GM23338 (cell line): ENCODE measurements around the gene TSR1. TPM values are rescaled to one million over a fixed set of nuclear protein-coding genes. Genes with fewer than 3 reads are reported as not detected.

ENCODE experiments used
- ATAC-seq: fragments of 200-7000 bp; cut with Tn5 transposase; 3 replicates; pipeline ENCODE4 v1.9.1; 2020
- DNase-seq: peaks from one replicate; pipeline ENCODE4 v3.0.0-alpha.2; 2015; ENCODE audit warnings: low spot score
- H2AFZ ChIP-seq: fragments of 200-600 bp; sonication (generic); 2 replicates; pipeline ENCODE4 v1.8.0; 2016; ENCODE audit warnings: antibody characterized with exemption, mild to moderate bottlenecking, moderate library complexity
- H3F3A ChIP-seq: fragments of 200-600 bp; sonication (generic); replicated peaks from 2 replicates; pipeline ENCODE4 v1.8.0; 2017; ENCODE audit warnings: antibody characterized with exemption, mixed run types, low read depth
- H3K27ac ChIP-seq: fragments of 200-600 bp; sonication (generic); 2 replicates; pipeline ENCODE4 v1.6.1; 2016; ENCODE audit warnings: low read depth
- H3K27me3 ChIP-seq: fragments of 200-600 bp; sonication (generic); 2 replicates; pipeline ENCODE4 v1.8.0; 2016; ENCODE audit warnings: mild to moderate bottlenecking, mixed run types, moderate library complexity; ENCODE audit not compliant: insufficient read depth
- H3K36me3 ChIP-seq: fragments of 200-600 bp; sonication (generic); 2 replicates; pipeline ENCODE4 v1.8.0; 2016; ENCODE audit warnings: mild to moderate bottlenecking; ENCODE audit not compliant: insufficient read depth
- H3K4me1 ChIP-seq: fragments of 200-600 bp; sonication (generic); 2 replicates; pipeline ENCODE4 v1.8.0; 2016; ENCODE audit warnings: mild to moderate bottlenecking, moderate library complexity; ENCODE audit not compliant: insufficient read depth
- H3K4me2 ChIP-seq: fragments of 200-600 bp; sonication (generic); 2 replicates; pipeline ENCODE4 v1.7.1; 2017; ENCODE audit warnings: mixed run types
- H3K4me3 ChIP-seq: fragments of 200-600 bp; sonication (generic); 2 replicates; pipeline ENCODE4 v1.6.1; 2016; ENCODE audit warnings: mixed run types
- H3K79me2 ChIP-seq: fragments of 200-600 bp; sonication (generic); replicated peaks from 2 replicates; pipeline ENCODE4 v1.8.0; 2017; ENCODE audit warnings: mild to moderate bottlenecking; ENCODE audit not compliant: insufficient read depth
- H3K9me2 ChIP-seq: fragments of 200-600 bp; sonication (generic); 2 replicates; pipeline ENCODE4 v1.8.0; 2017; ENCODE audit not compliant: insufficient read depth
- H4K20me1 ChIP-seq: fragments of 200-600 bp; sonication (generic); replicated peaks from 2 replicates; pipeline ENCODE4 v1.8.0; 2017; ENCODE audit warnings: mild to moderate bottlenecking; ENCODE audit not compliant: insufficient read depth
- H3K27ac Mint-ChIP-seq: 2 replicates; pipeline ENCODE4 v1.8.0; 2020; ENCODE audit warnings: inconsistent platforms, mild to moderate bottlenecking, moderate library complexity, mixed read lengths
- H3K27me3 Mint-ChIP-seq: 3 replicates; pipeline ENCODE4 v1.8.0; 2022; ENCODE audit warnings: low read depth, mild to moderate bottlenecking, moderate library complexity, mixed read lengths, inconsistent platforms; ENCODE audit not compliant: insufficient read depth, poor library complexity
- H3K36me3 Mint-ChIP-seq: 3 replicates; pipeline ENCODE4 v1.8.0; 2021; ENCODE audit warnings: low read depth, mild to moderate bottlenecking, inconsistent platforms, moderate library complexity, mixed read lengths
- H3K4me1 Mint-ChIP-seq: 3 replicates; pipeline ENCODE4 v1.8.0; 2020; ENCODE audit warnings: mild to moderate bottlenecking, inconsistent platforms, mixed read lengths
- H3K4me3 Mint-ChIP-seq: 3 replicates; pipeline ENCODE4 v1.8.0; 2021; ENCODE audit warnings: moderate library complexity, mild to moderate bottlenecking, inconsistent platforms, mixed read lengths
- H3K9me3 Mint-ChIP-seq: 3 replicates; pipeline ENCODE4 v1.8.0; 2020; ENCODE audit warnings: moderate library complexity, mild to moderate bottlenecking, inconsistent platforms, mixed read lengths
- CREB1 ChIP-seq: fragments of 250-450 bp; sonication (Bioruptor Pico); IDR thresholded peaks from 2 replicates; pipeline ENCODE4 v1.5.0; 2020; ENCODE audit warnings: low read depth, mild to moderate bottlenecking, moderate library complexity
- CTCF ChIP-seq, 2 experiments: fragments of 200-600 bp in 1 of 2; sonication (generic) in 1 of 2; conservative IDR thresholded peaks; 2 replicates each; pipeline versions ENCODE4 v1.5.1 to v1.6.1; 2016 to 2017; ENCODE audit warnings: antibody characterized with exemption in 2 of 2, low read depth in 2 of 2, mild to moderate bottlenecking in 2 of 2, moderate library complexity in 1 of 2
- ETS1 ChIP-seq: IDR thresholded peaks from 2 replicates; pipeline ENCODE4 v1.6.1; 2016; ENCODE audit warnings: antibody characterized with exemption
- EZH2 ChIP-seq: fragments of 200-600 bp; sonication (generic); IDR thresholded peaks from one replicate; pipeline ENCODE4 v1.8.0; 2017; ENCODE audit warnings: antibody characterized with exemption, mild to moderate bottlenecking, low read depth; ENCODE audit not compliant: unreplicated experiment
- NANOG ChIP-seq: IDR thresholded peaks from 2 replicates; pipeline ENCODE4 v1.6.1; 2016; ENCODE audit warnings: antibody characterized with exemption, borderline replicate concordance
- POLR2AphosphoS5 ChIP-seq: IDR thresholded peaks from 2 replicates; pipeline ENCODE4 v1.6.1; 2016; ENCODE audit warnings: antibody characterized with exemption, low read depth
- REST ChIP-seq: IDR thresholded peaks from one replicate; pipeline ENCODE4 v1.6.1; 2018; ENCODE audit warnings: antibody characterized with exemption; ENCODE audit not compliant: unreplicated experiment
- STAT1 ChIP-seq: IDR thresholded peaks from one replicate; pipeline ENCODE4 v1.6.1; 2016; ENCODE audit warnings: antibody characterized with exemption; ENCODE audit not compliant: unreplicated experiment
- ZNF114 ChIP-seq: fragments of 250-450 bp; sonication (Bioruptor Pico); IDR thresholded peaks from 2 replicates; pipeline ENCODE4 v1.5.0; 2020; ENCODE audit warnings: mild to moderate bottlenecking, moderate library complexity
- ZNF331 ChIP-seq: fragments of 250-450 bp; sonication (Bioruptor Pico); IDR thresholded peaks from 2 replicates; pipeline ENCODE4 v1.5.0; 2020; ENCODE audit warnings: low read depth, mild to moderate bottlenecking, moderate library complexity
- ZNF462 ChIP-seq: fragments of 250-450 bp; sonication (Bioruptor Pico); IDR thresholded peaks from 2 replicates; pipeline ENCODE4 v1.5.0; 2020; ENCODE audit warnings: mild to moderate bottlenecking, moderate library complexity
- polyA plus RNA-seq: library from polyadenylated mRNA; unstranded; fragments of >200 nt; fragmentation: Nextera tagmentation; extraction: Ambion mirVana; gene quantifications from 2 replicates; pipeline ENCODE4 v1.2.1, GENCODE V29; 2016
- total RNA-seq: library from RNA; depleted of rRNA; stranded (reverse); fragments of >200 nt; shearing (Covaris generic); gene quantifications from 2 replicates; pipeline ENCODE4 v1.2.3, GENCODE V29; 2014

Gene TSR1
- total and polyA plus RNA-seq, 2 experiments from 2014 or later = 36.9 to 108 TPM

- H3K36me3 Mint-ChIP-seq = no peaks in the 10 kb centered on the region
- ATAC-seq (no peak), DNase-seq (no peak)
- H3K79me2 ChIP-seq = no peaks in the 10 kb centered on the region
- H3K27me3 Mint-ChIP-seq = peaks cover 7% of the 10 kb centered on the region
- H3K4me3 Mint-ChIP-seq = no peak overlapping the region
- H3F3A ChIP-seq = no peaks in the 10 kb centered on the region
- H3K4me1 ChIP-seq = no peaks in the 10 kb centered on the region; the same call in 1 of the 2 replicates
- H2AFZ ChIP-seq = no peak overlapping the region
- H3K4me1 Mint-ChIP-seq = peaks cover 6% of the 10 kb centered on the region
- no peaks in the 10 kb centered on the region for H3K9me3 Mint-ChIP-seq
- no peaks in the 10 kb centered on the region for H3K9me2 ChIP-seq
- TF ChIP-seq CTCF (conservative IDR thresholded peaks at IDR 0.05; ENCODE audit: low read depth in 2 of 2) (no peak), ZNF114 (CRISPR knock-in tag) (no peak), POLR2AphosphoS5 (no peak), ETS1 (no peak), EZH2 (no peak), ZNF462 (no peak), REST (no peak), NANOG (no peak), STAT1 (no peak), ZNF331 (CRISPR knock-in tag) (no peak), CREB1 (no peak)
- no peak overlapping the region for H3K27ac ChIP-seq
- no peaks in the 10 kb centered on the region; the same call in 1 of the 2 replicates for H4K20me1 ChIP-seq
- no peaks in the 10 kb centered on the region for H3K36me3 ChIP-seq
- H3K4me2 ChIP-seq = no peak overlapping the region
- no peak overlapping the region for H3K27ac Mint-ChIP-seq
- no peak overlapping the region for H3K4me3 ChIP-seq
- H3K27me3 ChIP-seq = no peaks in the 10 kb centered on the region
Measured at GRCh38 chr17:2363851-2364762, 27.9 kb upstream of the TSR1 start.
